NOMO-1 treated with DMSO at 0.1 percent for 48 hours (cell line): Measurements from ENCODE around the gene TICAM1.
"Not testable (repeated sequence)": the region's sequence is repeated elsewhere in the genome, so short reads cannot be mapped to it uniquely, and the experiment has no call there.

Source experiments
- DNase-seq: peaks from one replicate; lab custom pipeline; 2025; ENCODE audit not compliant: unreplicated experiment; lab: John Stamatoyannopoulos, UW

TICAM1 gene

GRCh38 chr19:4806384-4806783 lies 25.1 kb downstream of the TICAM1 start:
- DNase-seq, result no peak

DNA sequence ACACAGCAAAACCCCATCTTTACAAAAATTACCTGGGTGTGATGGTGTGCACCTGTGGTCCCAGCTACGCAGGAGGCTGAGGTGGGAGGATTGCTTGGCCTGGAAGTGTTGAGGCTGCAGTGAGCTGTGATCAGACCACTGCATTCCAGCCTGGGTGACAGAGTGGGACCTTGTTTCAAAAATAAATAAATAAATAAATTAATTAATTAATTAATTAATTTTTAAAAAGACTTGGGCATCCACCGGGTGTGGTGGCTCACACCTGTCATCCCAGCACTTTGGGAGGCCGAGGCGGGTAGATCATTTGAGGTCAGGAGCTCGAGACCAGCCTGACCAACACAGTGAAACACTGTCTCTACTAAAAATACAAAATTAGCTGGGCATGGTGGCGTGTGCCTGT lies 26.4 kb downstream of the TICAM1 start:
- not testable (repeated sequence) for DNase-seq

GRCh38 chr19:4803736-4804695 lies 27.5 kb downstream of the TICAM1 start:
- no peak for DNase-seq

DNA sequence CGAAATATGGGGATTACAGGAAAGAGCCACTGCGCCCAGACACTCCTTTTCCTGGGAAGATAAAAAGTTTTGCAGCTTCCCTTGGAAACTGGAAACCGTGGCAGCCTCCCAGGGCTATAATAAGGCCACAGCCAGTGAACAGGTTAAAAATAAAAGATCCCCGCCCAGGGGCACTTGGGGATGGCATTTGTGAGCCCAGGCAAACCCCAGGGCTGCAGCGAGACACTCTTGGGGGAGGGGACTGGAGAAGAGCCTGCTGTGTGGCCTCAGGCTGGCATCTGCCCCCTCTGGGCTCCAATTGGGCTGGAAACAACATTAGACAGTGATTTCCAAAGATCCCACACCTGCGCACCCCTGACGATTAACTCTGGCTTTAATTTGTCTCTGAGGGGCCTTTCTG lies 28.8 kb downstream of the TICAM1 start:
- DNase-seq, result no peak

DNA sequence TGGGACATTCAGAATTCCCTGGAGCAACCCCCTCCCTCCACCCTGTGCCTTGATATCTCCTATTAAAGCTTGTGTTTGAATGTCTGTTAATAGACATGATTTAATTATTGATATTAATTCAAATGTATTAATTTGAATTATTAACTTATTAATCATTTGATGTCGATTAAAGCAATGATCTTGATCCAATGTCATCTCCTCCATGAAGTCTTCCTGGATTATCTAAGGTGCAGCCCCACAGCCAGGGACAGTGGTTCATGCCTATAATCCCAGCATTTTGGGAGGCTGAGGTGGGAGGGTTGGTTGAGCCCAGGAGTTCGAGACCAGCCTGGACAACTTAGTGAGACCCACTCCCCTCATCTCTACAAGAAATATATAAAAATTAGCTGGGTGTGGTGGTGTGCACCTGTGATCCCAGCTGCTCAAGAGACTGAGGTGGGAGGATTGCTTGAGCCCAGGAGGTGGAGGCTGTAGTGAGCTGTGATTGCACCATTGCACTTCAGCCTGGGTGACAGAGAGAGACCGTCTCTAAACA lies 30.4 kb downstream of the TICAM1 start:
- DNase-seq, result no peak

- no peak for DNase-seq
Measured at GRCh38 chr19:4800591-4801081, 30.9 kb downstream of the TICAM1 start.

GRCh38 chr19:4795400-4795799 lies 36.1 kb downstream of the TICAM1 start:
- DNase-seq, result no peak

GRCh38 chr19:4794971-4795370 lies 36.5 kb downstream of the TICAM1 start:
- DNase-seq, result no peak

DNA sequence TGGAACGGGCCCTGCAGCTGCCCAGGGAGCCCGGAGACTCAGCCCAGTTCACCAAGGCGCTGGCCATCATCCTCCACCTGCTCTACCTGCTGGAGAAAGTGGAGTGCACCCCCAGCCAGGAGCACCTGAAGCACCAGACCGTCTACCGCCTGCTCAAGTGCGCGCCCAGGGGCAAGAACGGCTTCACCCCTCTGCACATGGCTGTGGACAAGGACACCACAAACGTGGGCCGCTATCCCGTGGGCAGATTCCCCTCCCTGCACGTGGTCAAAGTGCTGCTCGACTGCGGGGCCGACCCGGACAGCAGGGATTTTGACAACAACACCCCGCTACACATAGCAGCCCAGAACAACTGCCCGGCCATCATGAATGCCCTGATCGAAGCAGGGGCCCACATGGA lies 38.2 kb downstream of the TICAM1 start:
- not testable (repeated sequence) for DNase-seq

DNA sequence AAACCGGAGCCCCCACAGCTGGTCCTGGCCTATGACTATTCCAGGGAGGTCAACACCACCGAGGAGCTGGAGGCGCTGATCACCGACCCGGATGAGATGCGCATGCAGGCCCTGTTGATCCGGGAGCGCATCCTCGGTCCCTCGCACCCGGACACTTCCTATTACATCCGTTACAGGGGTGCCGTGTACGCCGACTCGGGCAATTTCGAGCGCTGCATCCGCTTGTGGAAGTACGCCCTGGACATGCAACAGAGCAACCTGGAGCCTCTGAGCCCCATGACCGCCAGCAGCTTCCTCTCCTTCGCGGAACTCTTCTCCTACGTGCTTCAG lies 38.7 kb downstream of the TICAM1 start:
- DNase-seq, result not testable (repeated sequence)

- DNase-seq, result not testable (repeated sequence)
Measured at GRCh38 chr19:4792019-4792865, 39.3 kb downstream of the TICAM1 start.

DNA sequence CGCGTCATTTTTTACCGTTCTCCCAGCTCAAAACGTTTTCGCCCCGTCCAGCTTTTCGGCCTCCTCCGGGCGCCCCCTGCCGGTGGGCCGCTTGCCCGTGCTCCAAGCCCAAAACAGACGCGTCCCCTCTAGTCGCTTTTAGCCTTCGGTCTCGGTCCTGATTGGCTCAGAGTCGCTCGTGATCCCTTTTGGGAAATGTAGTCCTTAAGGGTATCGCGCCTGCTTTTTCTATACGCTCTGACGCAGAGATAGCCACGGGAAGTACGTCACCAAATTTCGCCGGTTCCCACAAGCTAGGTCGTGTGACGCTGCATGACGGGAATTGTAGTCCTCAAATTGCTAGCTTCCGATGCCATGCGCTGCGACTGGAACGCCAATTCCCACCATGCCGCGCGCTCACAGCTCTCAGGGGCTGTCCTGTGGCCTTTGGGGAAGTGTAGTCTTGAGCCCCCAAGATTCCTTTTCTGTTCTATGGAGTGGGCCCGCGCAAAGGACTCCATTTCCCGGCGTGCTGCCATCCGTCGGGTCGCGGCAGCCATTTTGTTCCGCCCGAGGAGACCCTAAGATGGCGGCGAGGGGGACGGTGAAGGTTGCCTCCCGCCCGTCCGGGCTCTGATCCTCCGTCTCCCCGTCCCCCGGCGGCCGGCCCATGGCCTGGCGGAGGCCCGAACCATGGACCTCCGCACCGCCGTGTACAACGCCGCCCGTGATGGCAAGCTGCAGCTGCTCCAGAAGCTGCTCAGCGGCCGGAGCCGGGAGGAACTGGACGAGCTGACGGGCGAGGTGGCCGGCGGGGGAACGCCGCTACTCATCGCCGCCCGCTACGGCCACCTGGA lies 40.1 kb downstream of the TICAM1 start, which contains the start of gene FEM1A:
Gene FEM1A (plus strand): TSS at position 552 of the 836 bp plus-strand sequence. CDS start 121 bp downstream, at position 673.
- peak; percentile 100 for DNase-seq

- DNase-seq, result not testable (repeated sequence)
Measured at GRCh38 chr19:4786412-4787016, 45.0 kb downstream of the TICAM1 start.

DNA sequence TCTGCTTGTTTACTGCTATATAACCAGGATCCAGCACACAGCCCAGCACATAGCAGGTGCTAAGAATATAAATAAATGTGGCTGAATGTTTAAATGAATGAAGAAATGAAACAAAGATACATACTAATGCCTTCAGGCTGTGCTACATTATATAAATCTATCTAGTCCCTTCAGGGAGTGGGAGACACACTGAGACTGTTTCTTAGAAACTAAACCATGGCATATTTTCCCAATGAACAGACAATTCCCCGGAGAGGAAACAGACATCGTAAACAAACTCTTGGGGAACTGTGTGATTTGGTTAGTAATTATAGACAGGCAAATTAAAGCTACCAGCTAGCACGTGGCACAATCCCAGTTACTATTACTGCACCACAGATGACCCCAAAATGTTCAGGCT lies 49.7 kb downstream of the TICAM1 start:
- DNase-seq, result no peak

GRCh38 chr19:4780860-4781259 lies 50.7 kb downstream of the TICAM1 start:
- DNase-seq, result no peak

DNA sequence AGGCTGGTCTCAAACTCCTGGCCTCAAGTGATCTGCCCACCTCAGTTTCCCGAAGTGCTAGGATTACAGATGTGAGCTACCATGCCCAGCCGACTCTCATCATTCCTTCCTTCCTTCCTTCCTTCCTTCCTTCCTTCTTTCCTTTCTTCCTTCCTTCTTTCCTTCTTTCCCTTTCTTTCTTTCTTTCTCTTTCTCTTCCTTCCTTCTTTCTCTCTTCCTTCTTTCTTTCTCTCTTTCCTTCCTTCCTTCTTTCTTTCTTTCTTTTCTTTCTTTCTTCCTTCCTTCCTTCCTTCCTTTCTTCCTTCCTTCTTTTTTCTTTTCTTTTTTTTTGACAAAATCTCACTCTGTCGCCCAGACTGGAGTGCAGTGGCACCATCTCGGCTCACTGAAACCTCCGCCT lies 53.4 kb downstream of the TICAM1 start:
- DNase-seq, result not testable (repeated sequence)

GRCh38 chr19:4776436-4777211 lies 54.9 kb downstream of the TICAM1 start:
- DNase-seq, result no peak

- DNase-seq, result no peak
Measured at GRCh38 chr19:4775627-4776152, 55.8 kb downstream of the TICAM1 start.

- no peak for DNase-seq
Measured at GRCh38 chr19:4774136-4774535, 57.4 kb downstream of the TICAM1 start.
